ENCODE results near the gene SULT1C3. TPM values are rescaled to one million over a fixed set of nuclear protein-coding genes. Genes with fewer than 3 reads are reported as not detected.

Gene SULT1C3
- total and polyA plus RNA-seq, 4 donors, result not detected

GRCh38 chr2:108253106-108253505, 13.3 kb downstream of the SULT1C3 start (continued):
- TF ChIP-seq ZBTB33 (IDR thresholded peaks at IDR 0.05), result no peak

- H3K36me3 ChIP-seq (ENCODE audit: control insufficient read depth in 4 of 4, insufficient read depth in 3 of 4, low read depth in 1 of 4, low read length in 3 of 4), result no peaks in the 10 kb centered on the region
- 48% methylated on average over 3 of the region's 3 CpGs for WGBS
- H3K27ac ChIP-seq (ENCODE audit: low read depth in 1 of 2, low read length in 2 of 2), result no peak overlapping the region
- H3K9me3 ChIP-seq (ENCODE audit: control insufficient read depth in 4 of 4, low read length in 3 of 4), result no peaks in the 10 kb centered on the region
- no peak overlapping the region for H3K4me3 ChIP-seq (ENCODE audit: low read depth in 1 of 3, low read length in 3 of 3)
- H3K4me1 ChIP-seq (ENCODE audit: control insufficient read depth in 4 of 4, insufficient read depth in 4 of 4, low read length in 3 of 4), result no peaks in the 10 kb centered on the region
- no peaks in the 10 kb centered on the region for H3K27me3 ChIP-seq (ENCODE audit: control insufficient read depth in 4 of 4, insufficient read depth in 4 of 4, low read length in 3 of 4)
- no peak for DNase-seq (ENCODE audit: low spot score)
- TF ChIP-seq EGR1 (IDR thresholded peaks at IDR 0.05; ENCODE audit: low read depth in 2 of 2) (no peak), HNF4G (IDR thresholded peaks at IDR 0.05) (no peak), ZBTB33 (IDR thresholded peaks at IDR 0.05) (no peak), HNF4A (conservative IDR thresholded peaks at IDR 0.05) (no peak), TAF1 (conservative IDR thresholded peaks at IDR 0.05) (no peak), FOXA2 (IDR thresholded peaks at IDR 0.05) (no peak), CTCF (IDR thresholded peaks at IDR 0.05; ENCODE audit: low read depth, low read length, missing input control) (no peak), JUND (IDR thresholded peaks at IDR 0.05) (no peak), REST (IDR thresholded peaks at IDR 0.05) (no peak), ATF3 (IDR thresholded peaks at IDR 0.05) (no peak), RXRA (IDR thresholded peaks at IDR 0.05) (no peak), NR2F2 (IDR thresholded peaks at IDR 0.05) (no peak), FOXA1 (IDR thresholded peaks at IDR 0.05) (no peak), RAD21 (IDR thresholded peaks at IDR 0.05) (no peak), YY1 (IDR thresholded peaks at IDR 0.05) (no peak), SP1 (IDR thresholded peaks at IDR 0.05) (no peak)
- no peak overlapping the region for H3K9ac ChIP-seq (ENCODE audit: low read depth in 1 of 2, low read length in 2 of 2)
Observed at GRCh38 chr2:108257757-108258331, 18.1 kb downstream of the SULT1C3 start.

Measured in liver (tissue), 9 donors.